Prostate gland (tissue), 2 donors: ENCODE data around the gene RETREG3.

Experiments
- CTCF ChIP-seq, 4 experiments: fragments of 200-600 bp in 2 of 4; fragments of 450-650 bp in 2 of 4; sonication (generic) in 2 of 4; IDR thresholded peaks; 1 replicate in 3 of 4; 2 replicates in 1 of 4; pipeline ENCODE4 v1.5.1; 2016 to 2019; ENCODE audit warnings: antibody characterized with exemption in 4 of 4, mild to moderate bottlenecking in 2 of 4, moderate library complexity in 2 of 4
- POLR2A ChIP-seq: fragments of 450-650 bp; IDR thresholded peaks from one replicate; pipeline ENCODE4 v1.6.1; 2016; ENCODE audit warnings: antibody characterized with exemption, mild to moderate bottlenecking
- POLR2AphosphoS5 ChIP-seq: sonication (generic); formaldehyde crosslinking; IDR thresholded peaks from one replicate; pipeline ENCODE4 v1.6.1; 2017; ENCODE audit warnings: antibody characterized with exemption

- TF ChIP-seq POLR2A: no peak
- no peak for TF ChIP-seq CTCF (IDR thresholded peaks at IDR 0.05)
- TF ChIP-seq POLR2AphosphoS5: no peak
Measured at GRCh38 chr17:42657824-42658588, 48.8 kb upstream of the RETREG3 start.
